HFFc6 (cell line): ENCODE results near the gene MARK3. TPM values are rescaled to one million over a fixed set of nuclear protein-coding genes. Genes with fewer than 3 reads are reported as not detected.
"Not testable (repeated sequence)": the region's sequence is repeated elsewhere in the genome, so short reads cannot be mapped to it uniquely, and the experiment has no call there.

ENCODE experiments used
- DNase-seq: peaks from one replicate; pipeline ENCODE4 v3.0.0-alpha.2; 2018
- H3K27ac Mint-ChIP-seq: 2 replicates; pipeline ENCODE4 v1.8.0; 2020; ENCODE audit warnings: mild to moderate bottlenecking, mixed read lengths
- H3K27me3 Mint-ChIP-seq: 2 replicates; pipeline ENCODE4 v1.8.0; 2021; ENCODE audit warnings: mild to moderate bottlenecking, moderate library complexity, mixed read lengths; ENCODE audit not compliant: insufficient read depth
- H3K36me3 Mint-ChIP-seq: 2 replicates; pipeline ENCODE4 v1.8.0; 2021; ENCODE audit warnings: low read depth, mixed read lengths
- H3K4me1 Mint-ChIP-seq: 2 replicates; pipeline ENCODE4 v1.8.0; 2020; ENCODE audit warnings: low read depth, mixed read lengths
- H3K4me3 Mint-ChIP-seq: 2 replicates; pipeline ENCODE4 v1.8.0; 2020; ENCODE audit warnings: mild to moderate bottlenecking, moderate library complexity, mixed read lengths
- H3K9me3 Mint-ChIP-seq: 2 replicates; pipeline ENCODE4 v1.8.0; 2020; ENCODE audit warnings: mild to moderate bottlenecking, mixed read lengths
- CTCF ChIP-seq: fragments of 200-600 bp; sonication (generic); IDR thresholded peaks from 2 replicates; pipeline ENCODE4 v1.5.0; 2021; ENCODE audit warnings: antibody characterized with exemption, mild to moderate bottlenecking
- total RNA-seq, 6 experiments: library from RNA; stranded (reverse); fragmentation: NEBNext Ultra II Directional; extraction: Animal tissue kit (Norgen Biotek cat#: 25700); gene quantifications; 2 replicates in 1 of 6; 3 replicates in 5 of 6; pipeline ENCODE4 v1.2.3, GENCODE V29; 2021

MARK3 gene
- total RNA-seq, 6 experiments from 2014 or later, result 57.4 to 71.8 (median 65.7) TPM

DNA sequence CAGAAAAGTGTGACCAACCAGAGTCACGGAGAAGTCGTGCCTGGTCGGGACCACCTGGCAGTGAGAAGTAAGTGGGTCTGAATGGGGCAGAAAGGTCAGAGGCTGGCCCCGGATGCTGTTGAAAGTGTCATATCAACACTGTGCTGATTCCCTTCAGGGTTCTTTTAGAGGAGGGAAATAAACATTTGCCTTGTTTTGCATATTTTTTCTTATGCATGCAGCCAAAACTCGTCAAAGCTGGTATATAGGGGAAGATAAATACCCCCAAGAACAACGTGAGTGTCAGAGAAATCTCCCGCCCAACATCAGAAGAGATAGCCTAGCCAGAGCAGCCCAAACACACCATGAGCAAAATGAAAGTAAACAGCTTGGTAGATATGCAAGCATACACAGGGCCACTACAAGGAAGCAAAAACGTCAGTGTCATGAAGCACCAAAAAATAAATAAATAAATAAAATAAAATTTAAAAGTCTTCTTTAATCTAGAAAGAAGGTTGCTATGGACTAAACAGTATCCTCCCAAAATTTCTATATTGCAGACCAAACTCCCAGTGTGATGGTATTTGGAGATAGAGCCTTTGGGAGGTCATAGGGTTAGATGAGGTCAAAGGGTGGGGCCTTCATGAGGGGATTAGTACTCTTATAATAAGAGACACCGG, 29.1 kb upstream of the MARK3 start:
- no peak for DNase-seq
- peak overlapping the region; percentile 73 for H3K4me3 Mint-ChIP-seq
- peak overlapping the region; percentile 88 for H3K27ac Mint-ChIP-seq
- peaks cover 6% of the 10 kb centered on the region; the same call in 1 of the 2 replicates for H3K9me3 Mint-ChIP-seq
- peaks cover 39% of the 10 kb centered on the region for H3K4me1 Mint-ChIP-seq
- no peak for TF ChIP-seq CTCF
- H3K27me3 Mint-ChIP-seq, result peaks cover 2% of the 10 kb centered on the region; the same call in 1 of the 2 replicates
- peaks cover 13% of the 10 kb centered on the region for H3K36me3 Mint-ChIP-seq

- H3K4me3 Mint-ChIP-seq, DNase-seq, H3K27me3 Mint-ChIP-seq, H3K9me3 Mint-ChIP-seq: not testable (repeated sequence)
- Mint-ChIP-seq H3K36me3 (peaks cover 12% of the 10 kb centered on the region), H3K27ac (peak overlapping the region; percentile 88), H3K4me1 (peaks cover 53% of the 10 kb centered on the region)
Measured at GRCh38 chr14:103357552-103357951, 27.7 kb upstream of the MARK3 start.

GRCh38 chr14:103360548-103360947, 24.7 kb upstream of the MARK3 start:
- Mint-ChIP-seq H3K27me3 (no peaks in the 10 kb centered on the region; the same call in 1 of the 2 replicates), H3K27ac (peak overlapping the region; percentile 73), H3K4me1 (peaks cover 53% of the 10 kb centered on the region), H3K9me3 (peaks cover 25% of the 10 kb centered on the region), H3K36me3 (peaks cover 33% of the 10 kb centered on the region), H3K4me3 (no peak overlapping the region)
- no peak for TF ChIP-seq CTCF
- DNase-seq, result no peak

DNA sequence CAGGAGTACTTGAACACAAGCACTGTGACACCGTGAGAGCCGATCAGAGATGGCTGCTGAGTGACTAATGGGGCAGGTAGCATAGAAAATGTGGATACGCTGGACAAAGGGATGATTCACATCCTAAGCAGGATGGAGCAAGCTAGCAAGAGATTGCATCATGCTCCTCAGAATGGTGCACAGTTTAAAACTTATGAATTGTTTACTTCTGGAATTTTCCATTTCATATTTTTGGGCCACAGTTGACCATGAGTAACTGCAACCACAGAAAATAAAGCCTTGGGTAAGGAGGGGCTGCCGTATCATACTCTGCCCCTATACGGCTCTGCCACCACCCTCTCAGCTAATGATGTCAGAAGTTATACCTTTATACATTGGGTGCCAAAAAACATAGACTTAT, 23.3 kb upstream of the MARK3 start:
- peak; percentile 94 for DNase-seq
- Mint-ChIP-seq H3K9me3 (peaks cover 25% of the 10 kb centered on the region), H3K4me3 (peak overlapping the region; percentile 56), H3K36me3 (peaks cover 33% of the 10 kb centered on the region), H3K27me3 (no peaks in the 10 kb centered on the region; the same call in 1 of the 2 replicates), H3K27ac (peak overlapping the region; percentile 89), H3K4me1 (peaks cover 40% of the 10 kb centered on the region)
- TF ChIP-seq CTCF, result 0 out of 2 replicates have a peak, but pooled peaks have one; percentile 9

DNA sequence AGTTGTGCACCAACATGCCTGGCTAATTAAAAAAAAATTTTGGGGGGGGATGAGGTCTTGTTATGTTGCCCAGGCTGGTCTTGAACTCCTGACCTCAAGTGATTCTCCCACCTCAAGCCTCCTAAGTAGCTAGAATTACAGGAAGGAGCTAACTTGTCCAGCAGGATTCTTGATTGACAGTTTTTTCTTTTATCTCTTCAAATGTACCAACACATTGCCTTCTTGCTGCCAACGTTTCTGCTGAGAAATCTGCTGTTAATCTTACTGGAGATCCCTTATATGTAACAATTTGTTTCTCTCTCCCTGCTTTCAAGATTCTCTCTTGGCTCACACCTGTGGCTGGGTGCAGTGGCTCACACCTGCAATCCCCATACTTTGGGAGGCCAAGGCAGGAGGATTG, 22.4 kb upstream of the MARK3 start:
- no peak for TF ChIP-seq CTCF
- Mint-ChIP-seq H3K27me3 (no peaks in the 10 kb centered on the region; the same call in 1 of the 2 replicates), H3K9me3 (peaks cover 25% of the 10 kb centered on the region), H3K4me1 (peaks cover 33% of the 10 kb centered on the region), H3K36me3 (peaks cover 33% of the 10 kb centered on the region), H3K4me3 (no peak overlapping the region), H3K27ac (peak overlapping the region; percentile 89)
- DNase-seq, result no peak

- Mint-ChIP-seq H3K4me3 (no peak overlapping the region), H3K27me3 (no peaks in the 10 kb centered on the region; the same call in 1 of the 2 replicates), H3K27ac (no peak overlapping the region), H3K36me3 (peaks cover 26% of the 10 kb centered on the region), H3K9me3 (peaks cover 25% of the 10 kb centered on the region), H3K4me1 (peaks cover 22% of the 10 kb centered on the region)
- no peak for DNase-seq
- TF ChIP-seq CTCF, result no peak
Measured at GRCh38 chr14:103366741-103367140, 18.5 kb upstream of the MARK3 start.
